ENCODE data around the gene FDXR.

FDXR gene

GRCh38 chr17:74853669-74854068, 19.1 kb downstream of the FDXR start:
- no peak overlapping the region for H3K4me3 ChIP-seq (ENCODE audit: low read length)
- TF ChIP-seq, protein P1, sequence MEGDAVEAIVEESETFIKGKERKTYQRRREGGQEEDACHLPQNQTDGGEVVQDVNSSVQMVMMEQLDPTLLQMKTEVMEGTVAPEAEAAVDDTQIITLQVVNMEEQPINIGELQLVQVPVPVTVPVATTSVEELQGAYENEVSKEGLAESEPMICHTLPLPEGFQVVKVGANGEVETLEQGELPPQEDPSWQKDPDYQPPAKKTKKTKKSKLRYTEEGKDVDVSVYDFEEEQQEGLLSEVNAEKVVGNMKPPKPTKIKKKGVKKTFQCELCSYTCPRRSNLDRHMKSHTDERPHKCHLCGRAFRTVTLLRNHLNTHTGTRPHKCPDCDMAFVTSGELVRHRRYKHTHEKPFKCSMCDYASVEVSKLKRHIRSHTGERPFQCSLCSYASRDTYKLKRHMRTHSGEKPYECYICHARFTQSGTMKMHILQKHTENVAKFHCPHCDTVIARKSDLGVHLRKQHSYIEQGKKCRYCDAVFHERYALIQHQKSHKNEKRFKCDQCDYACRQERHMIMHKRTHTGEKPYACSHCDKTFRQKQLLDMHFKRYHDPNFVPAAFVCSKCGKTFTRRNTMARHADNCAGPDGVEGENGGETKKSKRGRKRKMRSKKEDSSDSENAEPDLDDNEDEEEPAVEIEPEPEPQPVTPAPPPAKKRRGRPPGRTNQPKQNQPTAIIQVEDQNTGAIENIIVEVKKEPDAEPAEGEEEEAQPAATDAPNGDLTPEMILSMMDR (conservative IDR thresholded peaks at IDR 0.05; ENCODE audit: low read length), result no peak
- no peak for DNase-seq (ENCODE audit: low read depth)

DNA sequence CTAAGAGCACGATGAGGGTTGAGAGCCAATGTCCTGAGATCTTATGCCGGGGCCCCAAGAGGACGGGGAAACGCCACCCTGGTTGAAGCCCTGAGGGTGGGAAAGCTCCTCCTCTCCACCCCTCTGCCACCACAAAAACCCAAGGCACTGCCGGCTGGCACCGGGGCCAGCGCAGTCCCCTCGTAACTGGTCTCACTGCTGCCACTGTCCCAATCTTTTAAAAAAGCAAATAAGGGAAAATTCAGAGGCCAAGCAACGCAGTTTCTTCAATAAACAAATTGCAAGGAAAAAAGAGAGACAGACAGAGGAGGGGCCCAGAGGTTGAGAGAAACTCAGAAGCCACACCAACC, 19.8 kb downstream of the FDXR start:
- DNase-seq (ENCODE audit: low read depth), result no peak
- TF ChIP-seq, protein P1 (conservative IDR thresholded peaks at IDR 0.05; ENCODE audit: low read length), result no peak
- no peak overlapping the region for H3K4me3 ChIP-seq (ENCODE audit: low read length)

DNA sequence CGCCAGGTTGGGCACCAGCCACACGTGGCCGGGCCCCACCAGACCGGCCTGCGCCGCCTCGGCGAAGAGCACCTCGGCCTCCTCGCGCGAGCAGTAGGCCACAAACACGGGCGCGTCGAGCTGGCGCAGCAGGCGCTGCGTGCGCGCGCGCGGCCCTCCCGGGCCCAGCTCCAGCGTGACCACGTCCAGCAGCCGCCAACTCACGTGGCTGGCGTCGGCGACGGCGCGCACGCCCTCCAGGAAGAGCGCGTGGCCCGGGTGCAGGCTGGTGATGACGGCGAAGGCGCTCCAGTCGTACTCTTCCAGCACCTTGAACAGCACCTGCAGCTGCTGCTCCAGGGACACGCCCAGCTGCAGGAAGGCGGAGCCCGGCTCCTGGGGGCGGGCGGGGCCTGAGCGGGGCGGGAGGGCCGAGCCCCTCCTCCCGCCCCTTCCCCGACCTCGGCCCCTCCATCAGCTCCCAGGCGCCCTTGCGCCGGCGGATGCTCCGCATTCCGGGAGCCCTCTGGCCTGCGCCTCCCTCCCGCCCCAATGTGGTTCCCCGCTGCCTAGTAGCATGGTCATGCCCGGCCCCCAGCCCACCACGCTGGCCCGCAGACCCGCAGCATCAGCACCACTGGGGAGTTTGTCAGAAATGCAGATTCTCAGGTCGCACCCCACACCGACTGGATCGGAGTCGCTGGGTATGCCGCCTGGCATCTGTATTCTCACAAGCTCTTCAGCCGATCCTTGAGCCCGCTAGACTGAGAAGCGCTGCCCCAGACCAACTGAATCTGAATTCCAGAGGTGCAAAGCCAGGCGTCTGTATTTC, 20.4 kb downstream of the FDXR start:
- TF ChIP-seq, protein P1 (conservative IDR thresholded peaks at IDR 0.05; ENCODE audit: low read length), result no peak
- no peak overlapping the region for H3K4me3 ChIP-seq (ENCODE audit: low read length)
- DNase-seq (ENCODE audit: low read depth), result no peak

GRCh38 chr17:74851612-74852236, 21.1 kb downstream of the FDXR start:
- H3K4me3 ChIP-seq (ENCODE audit: low read length), result no peak overlapping the region
- TF ChIP-seq, protein P1 (conservative IDR thresholded peaks at IDR 0.05; ENCODE audit: low read length), result no peak
- no peak for DNase-seq (ENCODE audit: low read depth)

- H3K4me3 ChIP-seq (ENCODE audit: low read length), result no peak overlapping the region
- DNase-seq (ENCODE audit: low read depth), result no peak
- TF ChIP-seq, protein P1 (conservative IDR thresholded peaks at IDR 0.05; ENCODE audit: low read length), result no peak
These were observed 21.9 kb downstream of the FDXR start for GRCh38 chr17:74850914-74851313.

DNA sequence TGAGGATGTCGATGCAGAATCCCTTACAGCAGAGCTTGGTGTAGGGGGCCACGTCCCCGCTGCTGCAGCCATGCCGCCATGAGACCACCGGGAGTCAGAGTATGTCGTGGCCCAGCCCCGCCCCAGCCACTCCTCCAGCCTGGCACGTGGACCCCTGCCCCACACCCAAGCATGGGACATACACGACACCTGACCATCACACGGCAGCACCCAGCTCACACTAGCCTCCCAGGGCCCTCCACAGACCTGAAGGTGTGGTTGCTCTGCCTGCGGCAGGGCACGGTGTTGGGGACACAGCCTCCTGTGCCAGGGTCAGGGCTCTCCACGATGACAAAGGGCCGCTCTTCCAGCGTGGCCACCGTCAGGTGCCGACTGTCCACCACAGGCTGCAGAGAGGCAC, 22.5 kb downstream of the FDXR start:
- DNase-seq (ENCODE audit: low read depth), result no peak
- H3K4me3 ChIP-seq (ENCODE audit: low read length), result no peak overlapping the region
- TF ChIP-seq, protein P1 (conservative IDR thresholded peaks at IDR 0.05; ENCODE audit: low read length), result no peak

Measured in AG10803 (cell line).